T1000 (cell line): ENCODE measurements around the gene ZFPM1.
"Not testable (repeated sequence)": the region's sequence is repeated elsewhere in the genome, so short reads cannot be mapped to it uniquely, and the experiment has no call there.

Experiments used
- DNase-seq: peaks from one replicate; lab custom pipeline; 2025; ENCODE audit warnings: mixed read lengths; lab: John Stamatoyannopoulos, UW

ZFPM1 gene

GRCh38 chr16:88514526-88515232 lies 61.6 kb downstream of the ZFPM1 start:
- DNase-seq, result no peak

- DNase-seq, result no peak
Observed at GRCh38 chr16:88515371-88515770, 62.3 kb downstream of the ZFPM1 start.

- DNase-seq, result no peak
Observed at GRCh38 chr16:88515925-88516594, 63.0 kb downstream of the ZFPM1 start.

DNA sequence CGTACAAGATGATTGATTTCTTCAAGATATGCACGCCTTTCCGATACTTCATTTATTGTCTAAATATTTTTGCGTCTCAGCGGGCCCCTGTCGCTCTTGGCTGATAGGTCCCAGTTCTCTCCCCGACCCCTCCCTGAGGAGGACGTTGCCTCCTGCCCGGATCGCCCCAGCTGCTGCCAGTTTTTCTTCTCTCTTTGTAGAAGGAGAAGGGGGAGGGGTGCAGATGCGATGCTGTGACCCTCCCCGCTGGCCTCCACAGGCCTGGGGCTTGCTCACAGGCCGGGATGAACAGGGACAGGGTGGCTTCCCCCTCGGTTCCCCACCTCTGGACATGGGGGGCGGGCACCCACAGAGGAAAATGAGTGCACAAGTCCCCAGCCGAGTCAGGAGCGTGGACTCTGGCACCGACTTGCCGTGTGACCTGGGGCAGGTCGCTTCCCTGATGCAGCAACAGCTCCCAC lies 63.6 kb downstream of the ZFPM1 start:
- DNase-seq, result no peak

GRCh38 chr16:88517208-88517774 lies 64.2 kb downstream of the ZFPM1 start:
- DNase-seq, result not testable (repeated sequence)

DNA sequence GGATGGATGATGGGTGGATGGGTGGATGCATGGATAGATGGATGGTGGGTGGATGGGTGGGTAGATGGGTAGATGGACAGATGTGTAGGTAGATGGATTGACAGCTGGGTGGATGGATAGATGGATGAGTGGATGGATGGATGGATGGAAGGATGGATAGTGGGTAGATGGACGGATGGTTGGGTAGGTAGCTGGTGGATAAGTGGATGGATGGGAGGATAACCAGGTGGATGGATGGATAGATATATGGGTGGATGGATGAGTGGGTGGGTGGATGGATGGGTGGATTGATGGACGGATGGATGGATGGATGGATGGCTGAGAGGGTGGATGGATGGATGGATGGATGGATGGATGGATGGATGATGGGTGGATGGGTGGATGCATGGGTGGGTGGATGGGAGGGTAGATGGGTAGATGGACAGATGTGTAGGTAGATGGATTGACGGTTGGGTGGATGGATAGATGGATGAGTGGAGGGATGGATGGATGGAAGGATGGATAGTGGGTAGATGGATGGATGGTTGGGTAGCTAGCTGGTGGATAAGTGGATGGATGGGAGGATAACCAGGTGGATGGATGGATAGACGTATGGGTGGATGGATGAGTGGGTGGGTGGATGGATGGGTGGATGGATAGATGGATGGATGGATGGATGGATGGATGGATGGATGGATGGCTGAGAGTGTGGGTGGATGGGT lies 65.5 kb downstream of the ZFPM1 start:
- not testable (repeated sequence) for DNase-seq

- no peak for DNase-seq
Observed at GRCh38 chr16:88519240-88519639, 66.2 kb downstream of the ZFPM1 start.

DNA sequence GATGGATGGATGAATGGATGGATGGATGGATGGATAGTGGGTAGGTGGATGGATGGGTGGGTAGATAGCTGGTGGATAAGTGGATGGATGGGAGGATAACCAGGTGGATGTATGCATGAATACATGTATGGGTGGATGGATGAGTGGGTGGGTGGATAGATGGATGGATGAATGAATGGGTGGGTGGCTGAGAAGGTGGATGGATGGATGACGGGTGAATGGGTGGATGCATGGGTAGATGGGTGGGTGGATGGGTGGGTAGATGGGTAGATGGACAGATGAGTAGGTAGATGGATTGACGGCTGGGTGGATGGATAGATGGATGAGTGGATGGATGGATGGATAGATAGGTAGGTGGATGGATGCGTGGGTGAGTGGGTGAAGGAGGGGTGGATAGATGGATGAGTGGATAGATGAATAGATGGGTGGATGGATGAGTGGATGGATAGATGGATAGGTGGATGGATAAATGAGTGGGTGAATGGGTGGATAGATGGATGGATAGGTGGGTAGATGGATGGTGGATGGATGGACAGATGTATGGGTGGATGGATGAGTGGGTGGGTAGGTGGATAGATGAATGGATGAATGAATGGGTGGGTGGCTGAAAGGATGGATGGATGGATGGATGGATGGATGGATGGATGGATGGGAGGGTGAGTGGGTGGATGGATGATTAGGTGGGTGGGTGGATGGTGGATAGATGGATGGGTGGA lies 67.0 kb downstream of the ZFPM1 start:
- DNase-seq, result no peak

DNA sequence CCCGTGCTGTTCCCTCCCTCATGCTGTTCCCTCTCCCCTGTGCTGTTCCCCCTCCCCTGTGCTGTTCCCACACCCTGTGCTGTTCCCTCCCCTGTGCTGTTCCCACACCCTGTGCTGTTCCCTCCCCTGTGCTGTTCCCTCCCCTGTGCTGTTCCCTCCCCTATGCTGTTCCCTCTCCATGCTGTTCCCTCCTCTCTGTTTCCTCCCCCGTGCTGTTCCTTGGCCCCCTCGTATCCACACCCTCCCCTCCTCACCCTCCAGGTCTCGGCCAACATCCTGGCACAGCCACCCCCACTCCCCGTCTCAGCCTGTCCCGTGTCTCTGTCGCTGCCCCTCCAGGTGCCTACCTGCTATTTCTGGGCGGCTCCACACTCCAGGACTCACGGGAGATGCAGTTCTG lies 68.6 kb downstream of the ZFPM1 start:
- no peak for DNase-seq

DNA sequence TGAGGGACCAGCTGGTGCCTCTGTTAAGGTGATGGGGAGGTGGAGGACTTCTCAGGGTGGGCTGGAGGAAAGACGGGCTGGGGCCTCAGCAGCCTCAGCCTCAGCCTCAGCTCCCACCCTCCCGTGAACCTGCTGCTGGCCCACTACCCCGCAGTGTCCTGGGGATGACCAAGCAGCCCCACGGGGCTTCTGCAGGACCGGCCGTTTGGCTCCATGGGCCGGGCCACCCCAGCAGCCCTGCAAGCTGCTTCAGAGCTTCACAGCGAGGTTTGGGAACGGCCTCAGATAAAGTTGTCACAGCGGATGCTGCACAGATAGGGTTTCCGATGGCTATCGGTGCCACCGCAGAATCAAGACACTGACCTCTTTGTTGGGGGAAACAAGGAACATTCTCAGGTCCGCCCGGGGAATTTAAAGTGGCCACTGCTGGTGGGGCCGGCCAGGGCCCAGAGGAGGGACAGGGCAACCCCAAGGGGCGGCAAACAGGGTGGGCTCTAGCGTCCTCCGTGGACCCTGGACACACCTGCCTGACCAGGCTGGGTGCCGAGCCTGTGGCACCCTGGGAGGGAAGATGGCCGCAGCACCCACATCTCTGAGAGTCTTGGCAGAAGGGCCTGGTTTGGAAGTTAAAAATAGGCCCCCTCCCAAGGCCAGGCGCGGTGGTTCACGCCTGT lies 69.3 kb downstream of the ZFPM1 start:
- DNase-seq, result no peak

GRCh38 chr16:88523309-88524161 lies 70.5 kb downstream of the ZFPM1 start:
- DNase-seq, result no peak

GRCh38 chr16:88524274-88524972 lies 71.3 kb downstream of the ZFPM1 start:
- no peak for DNase-seq

- DNase-seq, result no peak
Observed at GRCh38 chr16:88524973-88525662, 72.0 kb downstream of the ZFPM1 start.

GRCh38 chr16:88525663-88525990 lies 72.5 kb downstream of the ZFPM1 start:
- DNase-seq, result no peak

DNA sequence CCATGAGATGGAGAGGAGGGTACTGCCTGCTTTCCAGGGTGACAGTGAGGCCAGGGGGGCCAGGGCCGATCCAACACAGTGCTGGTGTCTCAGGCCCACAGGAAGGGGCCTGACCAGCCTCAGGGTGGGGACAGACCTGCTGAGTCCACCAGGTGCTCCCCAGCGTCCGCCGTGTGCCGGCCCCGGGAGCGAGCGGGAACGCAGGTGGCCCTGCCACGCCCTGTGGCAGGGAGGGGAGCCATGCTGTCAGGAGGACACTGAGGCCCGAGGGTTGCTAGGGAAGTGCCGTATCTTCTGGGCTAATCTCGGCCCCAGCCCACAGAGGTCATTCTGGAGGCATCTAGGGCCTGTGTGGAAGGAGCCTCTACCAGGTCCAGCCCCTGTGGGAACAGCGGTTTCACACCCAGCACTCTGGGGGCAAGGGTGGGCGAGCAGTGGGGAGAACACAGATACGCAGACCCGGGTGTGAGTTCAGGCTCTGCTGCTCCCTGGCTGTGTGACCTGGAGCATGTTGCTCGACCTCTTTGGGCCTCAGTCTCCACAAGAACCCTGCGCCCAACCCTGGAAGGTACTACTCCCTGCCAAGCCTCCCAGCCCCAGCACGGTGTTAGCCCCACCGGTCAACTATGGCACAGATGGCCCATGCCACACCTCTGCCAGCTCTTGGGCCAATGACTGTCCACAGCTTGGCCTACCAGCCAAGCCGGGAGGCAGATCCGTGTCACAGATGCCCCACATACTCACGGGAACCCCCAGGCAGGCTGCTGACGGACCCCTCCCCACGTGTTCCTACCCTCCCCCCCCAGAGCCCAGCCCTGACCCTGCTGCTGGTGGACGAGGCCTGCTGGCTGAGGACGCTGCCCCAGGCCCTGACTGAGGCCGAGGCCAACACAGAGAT lies 73.2 kb downstream of the ZFPM1 start:
- DNase-seq, result no peak

DNA sequence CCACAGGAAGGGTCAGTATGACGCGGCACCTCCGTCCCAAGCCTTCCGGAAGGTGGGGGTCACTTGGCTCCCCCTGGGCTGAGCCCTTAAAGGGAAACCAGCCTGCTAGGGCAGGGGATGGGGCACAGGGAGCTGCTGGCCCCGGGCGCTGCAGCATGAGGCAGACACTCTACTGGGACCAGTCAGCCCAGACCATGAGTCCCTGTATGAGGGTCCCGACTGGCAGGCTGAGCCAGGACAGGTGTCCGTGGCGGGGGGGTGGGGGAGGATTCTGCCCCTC lies 73.8 kb downstream of the ZFPM1 start:
- no peak for DNase-seq

- DNase-seq, result peak; percentile 14
Observed at GRCh38 chr16:88527186-88527936, 74.3 kb downstream of the ZFPM1 start.
